H1 (cell line): Measurements from ENCODE around the gene ARHGEF16. TPM values are rescaled to one million over a fixed set of nuclear protein-coding genes. Genes with fewer than 3 reads are reported as not detected.

Source experiments
- ASH2L ChIP-seq: fragments of 200-600, 300-600 bp; sonication (generic); IDR thresholded peaks from one replicate; pipeline ENCODE4 v1.7.1; 2017; ENCODE audit warnings: low read length
- BCL11A ChIP-seq, 2 experiments: IDR thresholded peaks; one replicate each; pipeline ENCODE4 v1.6.1; 2011; ENCODE audit warnings: low read depth in 2 of 2, low read length in 2 of 2, mild to moderate bottlenecking in 2 of 2
- CBX8 ChIP-seq: fragments of 300-800, 300-1000 bp; sonication (generic); IDR thresholded peaks from 2 replicates; pipeline ENCODE4 v1.7.1; 2016; ENCODE audit warnings: low read depth, low read length, borderline replicate concordance
- CEBPB ChIP-seq: IDR thresholded peaks from 2 replicates; pipeline ENCODE4 v1.6.1; 2012; ENCODE audit warnings: low read depth, low read length
- E2F6 ChIP-seq: IDR thresholded peaks from 2 replicates; pipeline ENCODE4 v1.6.1; 2012; ENCODE audit warnings: inconsistent platforms
- RAD21 ChIP-seq, 2 experiments: IDR thresholded peaks in 1 of 2; conservative IDR thresholded peaks in 1 of 2; 2 replicates each; pipeline ENCODE4 v1.6.1; 2011; ENCODE audit warnings: low read depth in 2 of 2, low read length in 2 of 2, improper control_type of control experiment in 1 of 2, inconsistent platforms in 1 of 2, mild to moderate bottlenecking in 1 of 2, moderate library complexity in 1 of 2
- TBP ChIP-seq: IDR thresholded peaks from 2 replicates; pipeline ENCODE4 v1.6.1; 2011; ENCODE audit warnings: low read depth, low read length, improper control_type of control experiment
- polyA plus RNA-seq, 7 experiments: library from polyadenylated mRNA; depleted of rRNA in 3 of 7; stranded (reverse) in 5 of 7; unstranded in 2 of 7; fragments of >200 nt in 5 of 7; fragments of 200-250 nt in 2 of 7; gene quantifications; 1 replicate in 5 of 7; 2 replicates in 1 of 7; 4 replicates in 1 of 7; pipeline versions ENCODE4 v1.2.1 to v1.2.3, GENCODE V29; 2011 to 2013; ENCODE audit warnings: missing spikeins in 2 of 7, mixed read lengths in 2 of 7
- total RNA-seq: library from RNA; stranded (reverse); fragmentation: NEBNext Ultra II Directional; extraction: Animal tissue kit (Norgen Biotek cat#: 25700); gene quantifications from 2 replicates; pipeline ENCODE4 v1.2.1, GENCODE V29; 2021
- TF ChIP-seq, protein P1 (sequence below), 3 experiments: IDR thresholded peaks; 1 replicate in 2 of 3; 2 replicates in 1 of 3; pipeline versions ENCODE4 v1.5.1 to v1.6.1; 2011; ENCODE audit warnings: low read length in 3 of 3, mild to moderate bottlenecking in 3 of 3, inconsistent platforms in 2 of 3, low read depth in 1 of 3, moderate library complexity in 1 of 3; ENCODE audit not compliant: insufficient read depth in 1 of 3; ENCODE audit errors: control extremely low read depth in 1 of 3

The ARHGEF16 gene
- total and polyA plus RNA-seq, 2 of the 8 experiments (the other 6 are each of a cell fraction or from before 2014, with no cell fraction given), result 18.3 to 20.7 TPM

- TF ChIP-seq, protein P1, sequence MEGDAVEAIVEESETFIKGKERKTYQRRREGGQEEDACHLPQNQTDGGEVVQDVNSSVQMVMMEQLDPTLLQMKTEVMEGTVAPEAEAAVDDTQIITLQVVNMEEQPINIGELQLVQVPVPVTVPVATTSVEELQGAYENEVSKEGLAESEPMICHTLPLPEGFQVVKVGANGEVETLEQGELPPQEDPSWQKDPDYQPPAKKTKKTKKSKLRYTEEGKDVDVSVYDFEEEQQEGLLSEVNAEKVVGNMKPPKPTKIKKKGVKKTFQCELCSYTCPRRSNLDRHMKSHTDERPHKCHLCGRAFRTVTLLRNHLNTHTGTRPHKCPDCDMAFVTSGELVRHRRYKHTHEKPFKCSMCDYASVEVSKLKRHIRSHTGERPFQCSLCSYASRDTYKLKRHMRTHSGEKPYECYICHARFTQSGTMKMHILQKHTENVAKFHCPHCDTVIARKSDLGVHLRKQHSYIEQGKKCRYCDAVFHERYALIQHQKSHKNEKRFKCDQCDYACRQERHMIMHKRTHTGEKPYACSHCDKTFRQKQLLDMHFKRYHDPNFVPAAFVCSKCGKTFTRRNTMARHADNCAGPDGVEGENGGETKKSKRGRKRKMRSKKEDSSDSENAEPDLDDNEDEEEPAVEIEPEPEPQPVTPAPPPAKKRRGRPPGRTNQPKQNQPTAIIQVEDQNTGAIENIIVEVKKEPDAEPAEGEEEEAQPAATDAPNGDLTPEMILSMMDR (IDR thresholded peaks at IDR 0.05; ENCODE audit: control extremely low read depth in 1 of 3, insufficient read depth in 1 of 3, low read depth in 1 of 3, low read length in 3 of 3), result no peak
- no peak for TF ChIP-seq BCL11A (IDR thresholded peaks at IDR 0.05; ENCODE audit: low read depth in 2 of 2, low read length in 2 of 2)
- TF ChIP-seq ASH2L, result no peak
- TF ChIP-seq CBX8, result no peak
- no peak for TF ChIP-seq RAD21 (IDR thresholded peaks at IDR 0.05 in 1 of 2, conservative IDR thresholded peaks at IDR 0.05 in 1 of 2; ENCODE audit: low read depth in 2 of 2, low read length in 2 of 2)
- TF ChIP-seq E2F6, result no peak
- no peak for TF ChIP-seq CEBPB
- TF ChIP-seq TBP, result no peak
These were observed 49.8 kb downstream of the ARHGEF16 start (continued) for GRCh38 chr1:3504151-3504821.
